Myocyte (in vitro differentiated cells): Measurements from ENCODE around the gene C2orf81. TPM values are rescaled to one million over a fixed set of nuclear protein-coding genes. Genes with fewer than 3 reads are reported as not detected.

Experiments
- total RNA-seq: library from RNA; depleted of rRNA; stranded (reverse); fragments of >200 nt; gene quantifications from 2 replicates; pipeline ENCODE4 v1.2.3, GENCODE V29; 2014

C2orf81 gene
- total RNA-seq, 1 donor from 2014 or later: 1.4 TPM

Other genes with a start within 250 kb of the C2orf81 start
- 94.5 and 96.9 TPM in 2 replicates for gene MOB1A, start 242.7 kb downstream of the C2orf81 start, total RNA-seq
- gene MTHFD2, start 223.0 kb downstream of the C2orf81 start, total RNA-seq: 52.9 and 66.1 TPM in 2 replicates
- gene SLC4A5, start 78.2 kb downstream of the C2orf81 start, total RNA-seq: 0.43 and 2.0 TPM in 2 replicates
- gene DCTN1, start 41.3 kb downstream of the C2orf81 start, total RNA-seq: 121 and 123 TPM in 2 replicates
- gene WDR54, start 111 bp upstream of the C2orf81 start, total RNA-seq: 7.8 TPM in 2 replicates
- 43.3 and 56.6 TPM in 2 replicates for gene RTKN, start 20.3 kb upstream of the C2orf81 start, total RNA-seq
- 20.0 and 30.8 TPM in 2 replicates for gene INO80B, start 33.5 kb upstream of the C2orf81 start, total RNA-seq
- 68.4 and 75.4 TPM in 2 replicates for gene WBP1, start 36.8 kb upstream of the C2orf81 start, total RNA-seq
- gene MOGS, start 43.8 kb upstream of the C2orf81 start, total RNA-seq: 56.1 and 67.0 TPM in 2 replicates
- 19.7 and 21.6 TPM in 2 replicates for gene MRPL53, start 51.1 kb upstream of the C2orf81 start, total RNA-seq
- gene CCDC142, start 61.4 kb upstream of the C2orf81 start, total RNA-seq: 10.6 and 13.3 TPM in 2 replicates
- gene TTC31, start 61.5 kb upstream of the C2orf81 start, total RNA-seq: 16.3 and 18.9 TPM in 2 replicates
- gene LBX2, start 78.0 kb upstream of the C2orf81 start, total RNA-seq: 0.68 and 1.5 TPM in 2 replicates
- gene PCGF1, start 86.1 kb upstream of the C2orf81 start, total RNA-seq: 31.3 and 33.9 TPM in 2 replicates
- gene TLX2, start 92.8 kb upstream of the C2orf81 start, total RNA-seq: 0.13 TPM in 1 of 2 replicates, not detected in the other
- gene DQX1, start 104.6 kb upstream of the C2orf81 start, total RNA-seq: not detected in 2 replicates
- 111 and 125 TPM in 2 replicates for gene AUP1, start 108.1 kb upstream of the C2orf81 start, total RNA-seq
- gene HTRA2, start 108.3 kb upstream of the C2orf81 start, total RNA-seq: 33.8 and 41.9 TPM in 2 replicates
- gene LOXL3, start 132.3 kb upstream of the C2orf81 start, total RNA-seq: 3.4 and 5.7 TPM in 2 replicates
- 9.5 and 10.5 TPM in 2 replicates for gene DOK1, start 133.1 kb upstream of the C2orf81 start, total RNA-seq
- 0.16 TPM in 1 of 2 replicates, not detected in the other for gene M1AP, start 226.7 kb upstream of the C2orf81 start, total RNA-seq
- gene SEMA4F, start 232.6 kb upstream of the C2orf81 start, total RNA-seq: 4.3 and 4.4 TPM in 2 replicates